ENCODE measurements around the gene METTL16.
"Not testable (repeated sequence)": the region's sequence is repeated elsewhere in the genome, so short reads cannot be mapped to it uniquely, and the experiment has no call there.

Gene METTL16

DNA sequence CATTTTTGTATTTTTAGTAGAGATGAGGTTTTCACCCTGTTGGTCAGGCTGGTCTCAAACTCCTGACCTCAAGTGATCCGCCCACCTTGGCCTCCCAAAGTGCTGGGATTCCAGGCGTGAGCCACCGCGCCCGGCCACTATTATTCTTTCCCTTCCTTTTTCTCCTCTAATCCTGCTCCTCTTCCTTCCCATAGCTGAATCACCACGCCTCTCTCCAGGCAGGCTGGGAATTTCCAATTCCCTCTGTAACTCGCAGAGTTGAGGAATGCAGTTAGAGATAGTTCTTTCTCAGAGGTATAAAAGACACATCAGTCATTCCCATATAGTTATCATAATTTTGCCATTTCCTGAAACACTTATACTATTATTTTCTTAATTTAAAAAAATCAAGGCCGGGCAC is 11.2 kb downstream of the METTL16 start:
- no peak for DNase-seq

- not testable (repeated sequence) for DNase-seq
Measured at GRCh38 chr17:2489286-2489685, 22.4 kb downstream of the METTL16 start.

- no peak for DNase-seq
Measured at GRCh38 chr17:2487306-2487705, 24.4 kb downstream of the METTL16 start.

GRCh38 chr17:2486709-2487108 is 25.0 kb downstream of the METTL16 start:
- DNase-seq = not testable (repeated sequence)

GRCh38 chr17:2485970-2486369 is 25.7 kb downstream of the METTL16 start:
- DNase-seq = no peak

GRCh38 chr17:2485543-2485942 is 26.1 kb downstream of the METTL16 start:
- DNase-seq = no peak

DNA sequence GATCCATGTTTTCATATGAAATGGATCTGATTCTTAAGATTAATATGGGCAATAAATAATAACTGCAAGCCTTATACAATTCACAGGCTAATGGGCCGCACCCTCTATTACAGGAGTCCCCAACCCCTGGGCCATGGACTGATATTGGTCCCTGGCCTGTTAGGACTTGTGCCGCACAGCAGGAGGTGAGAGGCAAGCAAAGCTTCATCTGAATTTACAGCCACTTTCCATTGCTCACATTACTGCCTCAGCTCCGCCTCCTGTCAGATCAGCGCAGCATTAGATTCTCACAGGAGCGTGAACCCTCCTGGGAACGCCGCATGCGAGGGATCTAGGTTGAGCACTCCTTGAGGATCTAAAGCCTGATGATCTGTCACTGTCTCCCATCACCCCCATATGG is 26.8 kb downstream of the METTL16 start:
- no peak for DNase-seq

DNA sequence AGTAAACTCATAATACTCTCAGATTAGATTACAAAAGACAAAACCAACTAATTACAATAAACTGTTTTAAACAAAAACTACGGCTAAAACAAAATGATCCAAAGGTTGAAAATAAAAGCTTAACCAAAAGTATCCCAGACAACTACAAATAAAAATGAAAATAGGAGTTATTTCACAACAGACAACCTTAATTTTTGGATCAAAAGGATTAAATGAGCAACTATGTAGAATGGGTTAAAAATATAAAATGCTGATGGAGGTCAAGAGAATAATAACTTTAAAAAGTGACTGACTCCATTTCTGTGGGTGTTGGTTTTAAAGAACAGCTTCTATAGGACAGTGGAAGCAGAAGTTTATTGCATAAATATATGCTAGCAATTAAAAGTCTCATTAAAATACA is 28.6 kb downstream of the METTL16 start:
- no peak for DNase-seq

GRCh38 chr17:2482218-2482617 is 29.5 kb downstream of the METTL16 start:
- peak in 3 of 6 experiments; percentile 4 to 44 (median 23) for DNase-seq

DNA sequence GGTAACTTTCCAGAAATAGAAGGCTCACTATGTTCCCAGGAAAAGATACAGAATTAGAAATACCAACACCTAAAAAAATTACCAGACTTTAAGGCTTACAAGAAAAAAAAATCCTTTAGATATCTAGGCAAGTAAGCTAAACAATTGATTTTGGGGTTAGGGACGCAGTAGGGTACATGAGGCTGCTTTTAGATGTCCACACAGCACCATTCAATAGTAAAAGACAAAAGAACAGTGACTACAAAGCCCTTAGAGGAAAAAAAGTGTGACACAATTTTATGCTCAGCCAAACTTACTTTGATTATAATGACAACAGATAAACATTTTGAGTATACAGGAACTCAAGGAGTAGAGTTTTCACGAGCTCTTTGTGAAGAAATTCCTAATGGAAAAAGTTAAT is 29.9 kb downstream of the METTL16 start:
- no peak for DNase-seq

DNA sequence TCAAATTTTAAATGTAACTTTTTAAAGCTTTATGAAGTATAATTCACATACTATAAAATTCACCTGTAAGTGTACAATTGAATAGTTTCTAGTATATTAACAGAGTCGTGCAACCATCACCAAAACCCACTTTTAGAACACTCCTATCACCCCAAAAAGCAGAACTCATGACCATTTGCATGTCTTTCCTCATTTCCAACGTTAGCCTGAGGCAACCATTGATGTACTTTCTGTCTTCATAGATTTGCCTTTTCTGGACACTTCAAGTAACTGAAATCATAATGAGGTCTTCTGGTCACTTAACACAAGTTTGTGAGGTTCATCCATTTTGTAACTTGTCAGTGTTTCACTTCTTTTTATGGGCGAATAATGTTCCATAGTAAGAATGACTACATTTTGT is 33.2 kb downstream of the METTL16 start:
- DNase-seq = no peak

DNA sequence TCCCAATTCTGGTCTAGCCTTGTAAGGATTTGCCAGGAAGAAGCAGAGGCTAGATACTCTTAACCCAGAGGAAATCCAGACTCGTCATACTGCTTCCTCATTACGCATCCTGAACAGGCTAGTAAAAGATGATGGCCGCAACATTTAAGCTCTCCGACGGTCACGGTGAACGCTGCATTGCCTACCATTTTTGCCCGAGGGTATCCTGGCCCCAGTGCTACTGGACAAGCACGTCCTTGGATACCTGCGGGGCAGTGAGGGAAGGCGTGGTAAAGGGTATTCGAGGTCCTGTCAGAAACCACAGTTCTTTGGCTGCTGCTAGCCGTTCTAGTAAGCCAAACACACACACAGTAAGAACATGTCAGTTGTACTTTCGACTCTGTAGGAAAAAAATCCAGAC is 36.6 kb downstream of the METTL16 start:
- DNase-seq = no peak

- no peak for DNase-seq
Measured at GRCh38 chr17:2474371-2474770, 37.3 kb downstream of the METTL16 start.

- no peak for DNase-seq
Measured at GRCh38 chr17:2468270-2468669, 43.4 kb downstream of the METTL16 start.

- no peak for DNase-seq
Measured at GRCh38 chr17:2466931-2467330, 44.8 kb downstream of the METTL16 start.

DNA sequence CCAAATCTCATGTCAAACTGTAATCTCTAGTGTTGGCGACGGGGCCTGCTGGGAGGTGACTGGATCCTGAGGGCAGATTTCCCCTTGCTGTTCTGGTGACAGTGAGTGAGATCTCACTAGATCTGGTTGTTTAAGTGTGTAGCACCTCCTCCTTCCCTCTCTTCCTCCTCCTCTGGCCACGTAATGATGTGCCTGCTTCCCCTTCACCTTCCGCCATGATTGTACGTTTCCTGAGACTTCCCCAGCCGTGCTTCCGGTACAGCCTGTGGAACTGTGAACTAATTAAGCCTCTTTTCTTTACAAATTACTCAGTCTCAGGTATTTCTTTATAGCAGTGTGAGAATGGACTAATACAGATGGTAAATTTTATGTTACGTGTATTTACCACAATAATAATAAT is 49.2 kb downstream of the METTL16 start:
- DNase-seq = no peak

DNA sequence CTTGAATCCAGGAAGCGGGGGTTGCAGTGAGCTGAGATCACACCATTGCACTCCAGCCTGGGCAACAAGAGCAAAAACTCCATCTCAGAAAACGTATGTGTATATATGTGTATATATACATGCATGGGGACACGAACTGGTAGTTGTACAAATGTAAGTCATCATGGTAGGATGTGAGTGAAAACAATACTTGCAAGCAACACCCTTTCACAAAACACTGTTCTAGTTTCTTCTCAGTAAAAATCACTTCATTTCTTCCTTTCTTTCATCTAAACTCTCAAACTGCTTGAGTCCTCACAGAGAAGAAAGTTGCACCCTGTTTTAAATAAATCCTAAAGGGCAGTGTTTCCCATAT is 51.8 kb downstream of the METTL16 start:
- no peak for DNase-seq

GRCh38 chr17:2457913-2458312 is 53.8 kb downstream of the METTL16 start:
- DNase-seq = no peak

DNA sequence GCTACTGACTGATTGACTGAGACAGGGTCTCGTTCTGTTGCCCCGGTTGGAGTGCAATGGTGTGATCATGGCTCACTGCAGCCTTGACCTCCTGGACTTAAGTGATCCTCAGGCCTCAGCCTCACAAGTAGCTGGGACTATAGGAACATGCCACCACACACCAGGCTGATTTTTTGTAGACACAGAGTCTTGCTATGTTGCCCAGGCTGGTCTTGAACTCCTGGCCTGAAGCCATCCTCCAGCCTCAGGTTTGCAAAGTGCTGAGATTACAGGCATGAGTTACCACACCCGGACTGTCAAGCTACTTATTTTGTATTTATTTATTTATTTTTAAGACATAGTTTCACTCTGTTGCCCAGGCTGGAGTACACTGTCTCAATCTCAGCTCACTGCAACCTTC is 55.2 kb downstream of the METTL16 start:
- no peak for DNase-seq

DNA sequence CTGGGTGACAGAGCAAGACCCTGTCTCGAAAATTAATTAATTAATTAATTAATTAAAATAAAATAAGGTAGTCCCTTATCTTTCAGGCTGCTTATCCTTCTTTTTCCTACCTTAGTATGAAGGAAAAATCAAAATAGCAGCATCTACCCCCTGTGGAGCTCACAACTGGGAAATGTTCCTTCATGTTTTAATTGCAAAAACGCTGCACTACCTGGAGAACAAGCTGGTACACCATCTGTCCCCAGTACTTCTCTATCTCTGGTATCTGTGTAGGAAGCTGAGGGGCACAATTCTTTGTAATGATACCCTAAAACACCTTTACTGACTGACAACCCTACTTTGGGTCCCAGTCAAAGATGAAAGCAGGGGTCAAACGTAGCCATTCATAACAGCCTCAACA is 55.7 kb downstream of the METTL16 start:
- DNase-seq = no peak

- no peak for DNase-seq
Measured at GRCh38 chr17:2453866-2454265, 57.8 kb downstream of the METTL16 start.

GRCh38 chr17:2453325-2453724 is 58.4 kb downstream of the METTL16 start:
- DNase-seq = no peak

GRCh38 chr17:2452216-2452750 is 59.4 kb downstream of the METTL16 start:
- no peak for DNase-seq

GRCh38 chr17:2450016-2450650 is 61.6 kb downstream of the METTL16 start:
- DNase-seq = no peak

DNA sequence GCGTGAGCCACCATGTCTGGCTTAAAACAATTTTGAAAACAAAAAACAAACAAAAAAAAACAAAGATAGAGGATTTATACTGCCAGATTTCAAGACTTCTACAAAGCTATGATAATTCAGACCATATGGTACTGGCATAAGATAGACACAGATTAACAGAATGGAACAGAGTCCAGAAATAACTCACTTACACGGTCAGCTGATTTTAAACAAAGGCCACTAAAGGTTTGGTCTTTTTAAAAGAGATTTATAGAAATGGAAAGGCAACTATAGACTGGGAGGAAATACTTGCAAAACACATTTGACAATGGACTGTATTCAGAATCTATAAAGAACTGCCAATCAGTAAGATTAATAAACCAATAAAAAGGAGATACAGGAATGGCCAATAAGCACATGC is 62.2 kb downstream of the METTL16 start:
- no peak for DNase-seq

All from stimulated activated naive CD4-positive, alpha-beta T cell (primary cell).